Breast epithelium (tissue), 3 donors: ENCODE data around the gene CREB3L1.

Source experiments
- CTCF ChIP-seq, 3 donors: fragments of 450-650 bp; IDR thresholded peaks; one replicate each; pipeline ENCODE4 v1.5.1; 2016 to 2017; ENCODE audit warnings: antibody characterized with exemption in 3 of 3, mild to moderate bottlenecking in 3 of 3, moderate library complexity in 3 of 3
- POLR2A ChIP-seq: fragments of 450-650 bp; IDR thresholded peaks from one replicate; pipeline ENCODE4 v1.6.1; 2016; ENCODE audit warnings: antibody characterized with exemption, mild to moderate bottlenecking, moderate library complexity
- POLR2AphosphoS5 ChIP-seq, 3 donors: sonication (generic); formaldehyde crosslinking; IDR thresholded peaks; one replicate each; pipeline ENCODE4 v1.6.1; 2017; ENCODE audit warnings: antibody characterized with exemption in 3 of 3

DNA sequence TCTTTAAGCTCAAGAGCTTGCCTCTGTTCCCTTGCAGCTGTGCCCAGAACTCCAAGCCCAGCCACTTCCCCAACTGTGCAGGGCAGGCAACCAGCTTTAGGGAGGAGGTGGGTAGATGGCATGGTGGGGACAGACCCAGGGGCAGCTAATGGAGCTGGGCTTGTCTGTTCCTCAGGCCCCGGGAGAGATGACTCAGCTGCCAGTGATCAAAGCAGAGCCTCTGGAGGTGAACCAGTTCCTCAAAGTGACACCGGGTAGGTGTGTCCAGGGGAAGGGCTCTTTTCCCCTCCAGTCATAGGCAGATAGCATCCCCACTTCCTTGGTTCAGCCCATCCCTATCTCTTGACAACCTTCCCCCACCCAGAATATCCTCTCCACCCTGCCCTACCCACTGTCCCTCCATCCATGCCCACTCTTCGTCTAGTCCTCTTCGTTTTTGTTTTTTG is 32.4 kb downstream of the CREB3L1 start:
- TF ChIP-seq POLR2A (no peak), CTCF (IDR thresholded peaks at IDR 0.05) (no peak), POLR2AphosphoS5 (IDR thresholded peaks at IDR 0.05) (no peak)
